Measurements from ENCODE around the gene IL33. TPM values are rescaled to one million over a fixed set of nuclear protein-coding genes. Genes with fewer than 3 reads are reported as not detected.

The IL33 gene
- total RNA-seq, 2 experiments from 2014 or later = not detected

DNA sequence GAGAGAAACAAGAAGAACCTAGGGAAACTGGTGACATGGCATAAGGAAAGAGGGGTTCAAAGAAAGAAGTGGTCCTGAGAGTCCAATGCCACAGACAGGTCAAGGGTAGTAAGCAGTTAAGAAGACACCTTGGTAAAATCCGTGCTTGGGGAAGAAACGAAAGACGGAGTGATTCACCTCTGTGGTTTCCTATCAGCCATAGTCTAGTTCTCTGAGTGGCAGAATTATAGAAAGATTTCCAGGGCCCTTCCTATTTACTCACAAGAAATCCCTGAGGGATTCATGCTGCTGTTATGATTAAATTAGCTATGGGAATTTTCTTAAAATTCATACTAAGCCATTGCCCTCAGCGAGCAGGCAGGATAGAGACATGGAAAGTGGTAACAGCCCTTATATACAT is 31.7 kb downstream of the IL33 start:
- no peak for DNase-seq
- intact Hi-C loops (cut with micrococcal nuclease) = no loop called here
- Mint-ChIP-seq H3K36me3 (ENCODE audit: low read depth) (no peaks in the 10 kb centered on the region), H3K27me3 (ENCODE audit: low read depth) (peaks cover 18% of the 10 kb centered on the region), H3K4me1 (ENCODE audit: low read depth) (no peaks in the 10 kb centered on the region), H3K9me3 (no peaks in the 10 kb centered on the region), H3K4me3 (no peak overlapping the region), H3K27ac (no peak overlapping the region)
- CTCF ChIA-PET = no interaction called here

DNA sequence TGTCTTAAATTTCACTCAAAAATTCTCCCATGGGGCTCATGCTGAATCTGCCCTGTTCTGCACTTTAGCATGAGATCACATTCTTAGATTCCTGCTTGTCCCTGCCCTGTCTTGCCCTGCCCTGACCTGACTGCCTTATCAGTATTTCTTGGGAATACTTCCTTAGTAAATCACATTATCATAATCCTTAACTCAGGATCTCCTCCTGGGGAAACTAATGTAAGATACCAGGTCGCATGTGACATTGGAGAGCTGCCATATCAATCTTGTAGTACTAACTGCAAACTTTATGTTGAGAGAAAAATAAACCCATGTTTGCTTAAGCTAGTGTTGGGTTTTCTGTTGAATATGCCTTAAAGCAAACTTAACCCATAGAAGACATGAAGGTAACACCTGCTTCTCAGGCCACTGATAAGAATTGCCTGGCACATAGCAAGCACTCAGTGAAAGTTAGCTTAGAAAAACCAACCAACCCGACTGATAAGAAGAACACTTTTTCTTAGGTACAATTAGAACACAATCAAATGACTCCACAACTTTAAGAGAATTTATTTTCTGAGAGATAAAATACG is 53.3 kb downstream of the IL33 start:
- CTCF ChIA-PET = interaction anchor here (0.6 to 0.7 kb wide), 2 partner anchors 32 to 71 kb away, joined by 3 read pairs; no protein-coding TSS in a partner anchor
- Mint-ChIP-seq H3K4me3 (no peak overlapping the region), H3K4me1 (ENCODE audit: low read depth) (no peaks in the 10 kb centered on the region), H3K9me3 (peaks cover 7% of the 10 kb centered on the region), H3K27ac (no peak overlapping the region), H3K27me3 (ENCODE audit: low read depth) (peaks cover 11% of the 10 kb centered on the region), H3K36me3 (ENCODE audit: low read depth) (peaks cover 2% of the 10 kb centered on the region)
- DNase-seq = no peak
- intact Hi-C loops (cut with micrococcal nuclease) = no loop called here

DNA sequence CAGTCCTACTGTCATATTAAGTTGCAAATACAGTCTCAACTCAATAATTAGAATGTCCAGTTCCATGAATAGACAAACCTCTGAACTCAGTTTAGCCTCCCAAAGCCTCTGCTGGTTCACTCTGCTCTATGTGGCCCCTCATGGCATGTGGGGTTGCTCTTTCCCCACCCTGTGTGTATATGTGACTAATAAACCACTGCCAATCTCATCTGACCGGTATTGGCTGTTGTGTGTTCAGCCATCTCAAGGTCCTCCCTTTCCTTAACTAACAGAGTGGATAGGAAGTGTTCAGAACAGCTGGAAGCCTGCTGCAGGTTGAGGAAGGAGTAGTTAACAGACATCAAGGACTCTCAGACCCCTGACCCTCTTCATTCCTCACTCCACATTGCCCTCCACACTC is 55.3 kb downstream of the IL33 start:
- no peak overlapping the region for H3K4me3 Mint-ChIP-seq
- H3K27ac Mint-ChIP-seq = no peak overlapping the region
- no peak for DNase-seq
- H3K36me3 Mint-ChIP-seq (ENCODE audit: low read depth) = no peaks in the 10 kb centered on the region
- no peaks in the 10 kb centered on the region for H3K9me3 Mint-ChIP-seq
- intact Hi-C loops (cut with micrococcal nuclease) = no loop called here
- CTCF ChIA-PET = no interaction called here
- H3K4me1 Mint-ChIP-seq (ENCODE audit: low read depth) = no peaks in the 10 kb centered on the region
- H3K27me3 Mint-ChIP-seq (ENCODE audit: low read depth) = peaks cover 11% of the 10 kb centered on the region

DNA sequence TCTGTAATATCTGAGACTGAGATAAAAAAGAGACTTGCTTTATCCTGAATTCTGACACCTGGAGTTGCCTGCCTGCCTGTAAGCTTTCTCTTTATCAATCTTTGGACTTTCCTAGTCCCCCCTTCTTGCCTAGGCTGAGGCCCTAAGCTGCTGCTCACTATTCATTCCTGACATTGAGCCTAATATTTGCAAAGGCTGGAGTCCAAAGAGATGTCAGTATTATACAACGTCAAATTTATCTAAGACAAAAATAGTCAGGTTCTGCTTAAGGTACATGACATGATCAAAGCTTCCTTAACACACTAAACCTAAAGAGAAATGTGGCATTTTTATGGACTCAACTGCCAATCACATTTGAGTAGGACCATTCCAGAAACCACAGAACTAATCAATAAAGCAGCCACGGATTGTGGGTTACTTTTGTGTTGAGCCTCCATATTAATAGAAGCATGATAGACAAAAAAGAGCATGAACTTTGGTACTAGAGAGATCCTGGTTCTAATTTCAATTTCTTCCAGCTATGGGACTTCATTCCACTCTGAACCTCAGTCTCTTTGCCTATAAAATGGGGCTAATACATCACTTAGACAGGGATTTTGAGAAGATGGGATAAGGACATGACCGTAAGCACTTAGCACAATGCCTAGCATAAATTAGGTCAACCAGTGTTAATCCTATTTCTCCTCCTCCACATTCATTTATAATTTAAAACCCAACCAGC is 56.1 kb downstream of the IL33 start:
- H3K9me3 Mint-ChIP-seq = no peaks in the 10 kb centered on the region
- intact Hi-C loops (cut with micrococcal nuclease) = no loop called here

DNA sequence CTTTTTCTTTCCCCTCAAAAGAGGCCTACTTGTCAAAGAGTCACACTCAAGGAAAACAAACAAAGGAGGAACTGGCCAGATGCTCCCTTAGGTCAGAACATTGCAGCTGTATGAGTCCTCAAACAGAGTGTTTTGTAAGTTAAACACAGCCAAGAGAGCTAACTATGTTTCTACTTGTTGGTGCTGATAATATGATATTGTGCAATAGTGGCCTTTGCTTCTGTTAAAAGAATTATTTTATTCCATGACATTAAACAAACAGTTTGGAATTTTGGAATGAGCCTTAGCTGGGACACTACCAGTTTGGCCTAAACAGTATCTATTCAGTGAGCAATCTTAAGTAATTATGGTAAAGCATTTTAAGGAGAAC is 56.6 kb downstream of the IL33 start:
- Mint-ChIP-seq H3K4me1 (ENCODE audit: low read depth) (no peaks in the 10 kb centered on the region), H3K4me3 (no peak overlapping the region), H3K27me3 (ENCODE audit: low read depth) (peaks cover 5% of the 10 kb centered on the region), H3K36me3 (ENCODE audit: low read depth) (no peaks in the 10 kb centered on the region), H3K27ac (no peak overlapping the region), H3K9me3 (no peaks in the 10 kb centered on the region)
- CTCF ChIA-PET = no interaction called here
- DNase-seq = no peak
- intact Hi-C loops (cut with micrococcal nuclease) = no loop called here

More for the DNA sequence above, 56.1 kb downstream of the IL33 start:
- Mint-ChIP-seq H3K27me3 (ENCODE audit: low read depth) (peaks cover 5% of the 10 kb centered on the region), H3K4me1 (ENCODE audit: low read depth) (no peaks in the 10 kb centered on the region), H3K36me3 (ENCODE audit: low read depth) (no peaks in the 10 kb centered on the region), H3K4me3 (no peak overlapping the region), H3K27ac (no peak overlapping the region)
- DNase-seq = no peak
- CTCF ChIA-PET = no interaction called here

DNA sequence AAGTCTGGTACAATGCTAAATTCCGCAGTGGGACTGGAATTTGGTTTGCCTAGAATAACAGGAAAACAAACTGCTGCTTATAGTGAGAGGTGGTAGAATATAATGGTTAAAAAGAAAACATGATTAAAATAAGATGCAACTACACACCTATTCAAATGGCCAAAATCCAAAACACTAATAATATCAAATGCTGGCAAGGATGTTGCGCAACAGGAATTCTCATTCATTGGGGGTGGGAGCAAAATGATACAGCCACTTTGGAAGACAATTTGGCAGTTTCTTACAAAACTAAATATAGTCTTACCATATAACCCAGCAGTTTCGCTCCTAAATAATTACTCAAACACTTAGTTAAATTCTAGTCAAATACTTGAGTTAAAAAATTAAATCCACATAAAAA is 61.8 kb downstream of the IL33 start:
- no peak overlapping the region for H3K4me3 Mint-ChIP-seq
- peaks cover 2% of the 10 kb centered on the region for H3K27me3 Mint-ChIP-seq (ENCODE audit: low read depth)
- no peak overlapping the region for H3K27ac Mint-ChIP-seq
- no peaks in the 10 kb centered on the region for H3K36me3 Mint-ChIP-seq (ENCODE audit: low read depth)
- no peaks in the 10 kb centered on the region for H3K4me1 Mint-ChIP-seq (ENCODE audit: low read depth)
- intact Hi-C loops (cut with micrococcal nuclease) = no loop called here
- DNase-seq = no peak
- H3K9me3 Mint-ChIP-seq = no peaks in the 10 kb centered on the region
- CTCF ChIA-PET = interaction anchor here (1.1 kb wide), 1 partner anchor 223 kb away, joined by 4 read pairs; no protein-coding TSS in a partner anchor

DNA sequence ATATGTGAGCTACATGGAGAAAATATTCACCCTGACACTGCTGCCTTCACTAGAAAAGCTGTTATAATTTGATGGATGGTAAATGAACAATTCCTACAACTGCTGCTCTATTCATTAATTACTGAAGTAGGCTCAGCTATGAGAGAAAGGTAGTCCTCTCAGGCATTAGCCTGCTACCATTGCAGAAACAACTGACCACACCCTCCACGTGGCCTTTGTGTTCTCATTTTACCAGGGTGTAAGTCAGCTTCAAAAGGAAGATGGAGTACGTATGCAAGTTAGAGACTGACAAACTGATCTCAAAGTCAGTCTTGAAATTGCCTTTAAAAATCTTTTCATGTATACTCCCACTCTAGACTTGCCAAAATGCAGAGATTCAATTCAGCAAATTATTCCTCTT is 86.3 kb downstream of the IL33 start:
- CTCF ChIA-PET = interaction anchor here (0.8 kb wide), 1 partner anchor 9 kb away, joined by 3 read pairs; no protein-coding TSS in a partner anchor
- H3K4me1 Mint-ChIP-seq (ENCODE audit: low read depth) = no peaks in the 10 kb centered on the region
- no peaks in the 10 kb centered on the region for H3K27me3 Mint-ChIP-seq (ENCODE audit: low read depth)
- no peak for DNase-seq
- no peaks in the 10 kb centered on the region for H3K9me3 Mint-ChIP-seq
- no peak overlapping the region for H3K4me3 Mint-ChIP-seq
- H3K27ac Mint-ChIP-seq = no peak overlapping the region
- intact Hi-C loops (cut with micrococcal nuclease) = loop anchor here (10.0 kb wide), 1 partner anchor 507 kb away; no protein-coding TSS in a partner anchor
- no peaks in the 10 kb centered on the region for H3K36me3 Mint-ChIP-seq (ENCODE audit: low read depth)

DNA sequence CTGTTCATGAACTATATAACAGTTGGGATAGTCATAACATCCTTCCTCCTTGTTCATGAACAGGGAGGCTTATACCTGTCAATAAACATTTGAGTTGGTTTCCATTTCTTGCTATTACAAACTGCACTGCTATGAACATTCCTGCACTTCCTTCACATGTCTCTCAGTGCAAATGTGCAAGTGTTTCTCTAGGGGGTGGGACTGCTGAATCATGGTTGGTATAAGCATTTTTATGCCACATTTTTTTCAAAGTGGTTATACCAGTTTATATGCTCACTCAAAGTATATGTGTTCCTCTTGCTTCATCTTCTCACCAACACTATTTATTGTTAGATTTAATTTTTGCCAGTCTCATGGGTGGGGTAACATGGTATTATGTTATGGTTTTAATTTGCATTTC is 86.8 kb downstream of the IL33 start:
- H3K27me3 Mint-ChIP-seq (ENCODE audit: low read depth) = no peaks in the 10 kb centered on the region
- intact Hi-C loops (cut with micrococcal nuclease) = loop anchor here (10.0 kb wide), 1 partner anchor 508 kb away; no protein-coding TSS in a partner anchor
- no peak overlapping the region for H3K4me3 Mint-ChIP-seq
- CTCF ChIA-PET = no interaction called here
- DNase-seq = no peak
- no peak overlapping the region for H3K27ac Mint-ChIP-seq
- no peaks in the 10 kb centered on the region for H3K9me3 Mint-ChIP-seq
- no peaks in the 10 kb centered on the region for H3K36me3 Mint-ChIP-seq (ENCODE audit: low read depth)
- H3K4me1 Mint-ChIP-seq (ENCODE audit: low read depth) = no peaks in the 10 kb centered on the region

DNA sequence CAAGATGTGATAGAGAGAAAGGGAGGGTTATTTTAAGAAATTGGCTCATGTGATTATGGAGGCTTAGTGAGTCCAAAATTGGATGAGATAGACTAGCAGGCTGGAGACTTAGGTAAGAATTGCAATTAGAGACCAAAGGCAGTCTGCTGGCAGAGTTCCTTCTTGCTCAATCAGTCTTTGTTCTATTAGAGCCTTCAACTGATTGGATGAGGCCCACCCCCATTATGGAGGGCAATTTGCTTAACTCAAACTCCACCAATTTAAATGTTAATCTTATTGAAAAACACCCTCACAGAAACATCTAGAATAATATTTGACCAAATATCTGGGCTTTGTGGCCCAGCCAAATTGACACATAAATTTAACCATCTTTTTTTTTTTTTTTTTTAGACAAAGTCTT is 88.6 kb downstream of the IL33 start:
- Mint-ChIP-seq H3K4me3 (no peak overlapping the region), H3K9me3 (no peaks in the 10 kb centered on the region), H3K36me3 (ENCODE audit: low read depth) (no peaks in the 10 kb centered on the region), H3K27ac (no peak overlapping the region), H3K4me1 (ENCODE audit: low read depth) (no peaks in the 10 kb centered on the region), H3K27me3 (ENCODE audit: low read depth) (no peaks in the 10 kb centered on the region)
- intact Hi-C loops (cut with micrococcal nuclease) = loop anchor here (10.0 kb wide), 1 partner anchor 509 kb away; no protein-coding TSS in a partner anchor
- DNase-seq = no peak
- CTCF ChIA-PET = interaction anchor here (0.6 to 1.1 kb wide), 2 partner anchors 250 to 419 kb away, joined by 3 read pairs; no protein-coding TSS in a partner anchor

DNA sequence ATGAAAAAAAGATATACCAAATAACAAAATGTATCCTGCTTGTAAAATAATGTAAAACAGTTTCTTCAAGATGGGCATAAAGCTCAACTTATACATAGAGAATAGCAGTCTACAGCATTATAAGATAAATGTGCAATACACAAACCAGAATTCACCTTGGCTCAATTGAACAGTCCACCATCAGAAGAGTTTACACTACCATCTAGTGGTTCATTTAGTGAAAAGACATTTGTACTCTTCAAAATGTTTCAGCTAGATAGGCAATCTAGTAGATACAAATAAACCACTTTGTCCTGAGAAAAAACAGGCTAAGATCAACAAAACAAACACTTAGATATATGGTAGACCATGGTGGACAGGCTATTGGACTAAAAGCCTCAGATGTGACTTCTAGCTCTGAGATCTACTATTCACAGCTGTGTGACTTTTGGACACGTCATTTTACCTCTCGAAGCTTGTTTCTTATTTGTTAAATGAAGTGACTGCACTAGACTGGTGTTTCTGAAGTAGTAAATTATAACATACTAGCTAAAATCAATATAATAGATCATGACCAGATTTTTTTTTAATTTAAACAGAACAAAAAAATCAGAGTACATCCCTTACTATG is 90.5 kb downstream of the IL33 start:
- intact Hi-C loops (cut with micrococcal nuclease) = loop anchor here (1.0 to 10.0 kb wide), 3 partner anchors 251 to 511 kb away; no protein-coding TSS in a partner anchor
- CTCF ChIA-PET = interaction anchor here (0.6 to 2.6 kb wide), 18 partner anchors 11 to 472 kb away, joined by 3 to 40 read pairs (median 3); no protein-coding TSS in a partner anchor
- no peaks in the 10 kb centered on the region for H3K4me1 Mint-ChIP-seq (ENCODE audit: low read depth)
- H3K9me3 Mint-ChIP-seq = no peaks in the 10 kb centered on the region
- H3K36me3 Mint-ChIP-seq (ENCODE audit: low read depth) = no peaks in the 10 kb centered on the region
- no peak overlapping the region for H3K27ac Mint-ChIP-seq
- DNase-seq = no peak
- H3K4me3 Mint-ChIP-seq = no peak overlapping the region
- no peaks in the 10 kb centered on the region for H3K27me3 Mint-ChIP-seq (ENCODE audit: low read depth)
